Fibroblast of lung (primary cell): ENCODE measurements around the gene HRG. TPM values are rescaled to one million over a fixed set of nuclear protein-coding genes. Genes with fewer than 3 reads are reported as not detected.

Experiments
- DNase-seq, 2 donors: peaks; one replicate each; pipeline versions ENCODE4 v3.0.0 to v3.0.0-alpha.2; 2010; ENCODE audit warnings: low read depth in 2 of 2
- H2AFZ ChIP-seq: 2 replicates; pipeline ENCODE4 v1.5.1; 2012; ENCODE audit warnings: low read length, control low read depth, inconsistent platforms
- H3K27ac ChIP-seq: 2 replicates; pipeline ENCODE4 v1.5.1; 2011; ENCODE audit warnings: low read length, control low read depth; ENCODE audit not compliant: insufficient read depth
- H3K27me3 ChIP-seq: 2 replicates; pipeline ENCODE4 v1.5.1; 2011; ENCODE audit warnings: mild to moderate bottlenecking, low read length; ENCODE audit not compliant: control insufficient read depth, insufficient read depth
- H3K36me3 ChIP-seq: 2 replicates; pipeline ENCODE4 v1.5.1; 2011; ENCODE audit warnings: low read length; ENCODE audit not compliant: control insufficient read depth, insufficient read depth
- H3K4me1 ChIP-seq: 2 replicates; pipeline ENCODE4 v1.5.1; 2011; ENCODE audit warnings: low read length; ENCODE audit not compliant: control insufficient read depth, insufficient read depth; ENCODE audit errors: extremely low read depth
- H3K4me2 ChIP-seq: 2 replicates; pipeline ENCODE4 v1.5.1; 2011; ENCODE audit warnings: low read length, control low read depth; ENCODE audit not compliant: insufficient read depth; ENCODE audit errors: extremely low read depth
- H3K4me3 ChIP-seq, 4 experiments: fragments of 200-600 bp in 1 of 4; sonication (generic) in 1 of 4; replicated peaks in 1 of 4; 2 replicates each; pipeline ENCODE4 v1.5.1; 2011 to 2016; ENCODE audit warnings: low read length in 4 of 4, low read depth in 3 of 4, mild to moderate bottlenecking in 3 of 4, control low read depth in 2 of 4, inconsistent platforms in 1 of 4, mixed read lengths in 1 of 4; ENCODE audit not compliant: insufficient read depth in 1 of 4; ENCODE audit errors: control extremely low read depth in 1 of 4
- H3K79me2 ChIP-seq: 2 replicates; pipeline ENCODE4 v1.5.1; 2012; ENCODE audit warnings: mild to moderate bottlenecking, low read length, inconsistent platforms; ENCODE audit not compliant: control insufficient read depth, insufficient read depth
- H3K9ac ChIP-seq: 2 replicates; pipeline ENCODE4 v1.5.1; 2011; ENCODE audit warnings: mild to moderate bottlenecking, low read length, control low read depth; ENCODE audit not compliant: insufficient read depth
- H3K9me3 ChIP-seq: 2 replicates; pipeline ENCODE4 v1.5.1; 2012; ENCODE audit warnings: low read depth, low read length; ENCODE audit not compliant: control insufficient read depth, insufficient read depth
- H4K20me1 ChIP-seq: 2 replicates; pipeline ENCODE4 v1.5.1; 2011; ENCODE audit warnings: low read length; ENCODE audit not compliant: control insufficient read depth, insufficient read depth; ENCODE audit errors: extremely low read depth
- CTCF ChIP-seq, 2 donors: IDR thresholded peaks in 1 of 2; conservative IDR thresholded peaks in 1 of 2; 1 replicate in 1 of 2; 2 replicates in 1 of 2; pipeline ENCODE4 v1.5.1; 2011 to 2012; ENCODE audit warnings: low read length in 2 of 2, control low read depth in 1 of 2, inconsistent platforms in 1 of 2, low read depth in 1 of 2, mild to moderate bottlenecking in 1 of 2
- EZH2 ChIP-seq: IDR thresholded peaks from 2 replicates; pipeline ENCODE4 v1.5.1; 2012; ENCODE audit warnings: low read length, control low read depth, mild to moderate bottlenecking; ENCODE audit errors: missing control alignments
- polyA minus RNA-seq: library from RNA; depleted of rRNA, polyadenylated mRNA; stranded (reverse); fragments of >200 nt; gene quantifications from 2 replicates; pipeline ENCODE4 v1.2.3, GENCODE V29; 2011; ENCODE audit warnings: low replicate concordance
- polyA plus RNA-seq, 2 donors: library from polyadenylated mRNA; depleted of rRNA in 1 of 2; stranded (reverse) in 1 of 2; unstranded in 1 of 2; fragments of >200 nt; gene quantifications; 2 replicates each; pipeline ENCODE4 v1.2.1, GENCODE V29; 2011 to 2012; ENCODE audit warnings: missing spikeins in 1 of 2
- total RNA-seq: library from RNA; depleted of rRNA; stranded (reverse); fragments of >200 nt; gene quantifications from 2 replicates; pipeline ENCODE4 v1.2.1, GENCODE V29; 2014

The HRG gene
- total RNA-seq, result not detected in 2 replicates
- not detected in 2 replicates for polyA plus RNA-seq
- polyA plus RNA-seq (2012), result not detected in 2 replicates
- polyA minus RNA-seq, result not detected in 2 replicates

- TF ChIP-seq CTCF (conservative IDR thresholded peaks at IDR 0.05 in 1 of 2, IDR thresholded peaks at IDR 0.05 in 1 of 2; ENCODE audit: low read depth in 1 of 2, low read length in 2 of 2), result no peak
- TF ChIP-seq EZH2, result no peak
- no peak within 1 kb of the TSS for H3K4me2 ChIP-seq
- H3K9me3 ChIP-seq, result no peaks in the 10 kb centered on the region
Observed at GRCh38 chr3:186665625-186666188, at the start of gene HRG. Gene HRG (plus strand): TSS chr3:186666014. CDS start chr3:186666032, 18 bp downstream.

GRCh38 chr3:186616299-186616617 is 49.6 kb upstream of the HRG start:
- Histone ChIP-seq H4K20me1 (no peaks in the 10 kb centered on the region), H3K36me3 (no peaks in the 10 kb centered on the region), H3K27ac (no peak overlapping the region), H3K4me3 (no peak overlapping the region), H3K9ac (no peak overlapping the region), H3K79me2 (no peaks in the 10 kb centered on the region), H3K4me2 (no peak overlapping the region), H3K9me3 (no peaks in the 10 kb centered on the region), H3K27me3 (peaks cover 9% of the 10 kb centered on the region), H2AFZ (no peak overlapping the region), H3K4me1 (no peaks in the 10 kb centered on the region)
- no peak for DNase-seq
- TF ChIP-seq EZH2 (no peak), CTCF (conservative IDR thresholded peaks at IDR 0.05 in 1 of 2, IDR thresholded peaks at IDR 0.05 in 1 of 2; ENCODE audit: low read depth in 1 of 2, low read length in 2 of 2) (no peak)

More at GRCh38 chr3:186665625-186666188, at the start of gene HRG:
- no peaks in the 10 kb centered on the region for H3K79me2 ChIP-seq
- no peak within 1 kb of the TSS for H2AFZ ChIP-seq
- no peak within 1 kb of the TSS for H3K9ac ChIP-seq
- H3K27me3 ChIP-seq, result no peaks in the 10 kb centered on the region
- no peaks in the 10 kb centered on the region for H3K36me3 ChIP-seq
- no peaks in the 10 kb centered on the region for H4K20me1 ChIP-seq
- no peak for DNase-seq
- no peak within 1 kb of the TSS for H3K27ac ChIP-seq
- H3K4me1 ChIP-seq, result no peaks in the 10 kb centered on the region
- no peak within 1 kb of the TSS for H3K4me3 ChIP-seq

- TF ChIP-seq EZH2, result peak; percentile 29
- TF ChIP-seq CTCF (conservative IDR thresholded peaks at IDR 0.05 in 1 of 2, IDR thresholded peaks at IDR 0.05 in 1 of 2; ENCODE audit: low read depth in 1 of 2, low read length in 2 of 2), result peak; percentile 83 to 94
- peak overlapping the region; percentile 67 for H3K4me2 ChIP-seq
- no peaks in the 10 kb centered on the region for H3K9me3 ChIP-seq
- no peaks in the 10 kb centered on the region for H4K20me1 ChIP-seq
- peak; percentile 93 to 95 for DNase-seq
- H3K9ac ChIP-seq, result no peak overlapping the region
- no peaks in the 10 kb centered on the region for H3K4me1 ChIP-seq
- H3K27me3 ChIP-seq, result peaks cover 9% of the 10 kb centered on the region
- no peaks in the 10 kb centered on the region for H3K36me3 ChIP-seq
- peak overlapping the region; percentile 6 for H2AFZ ChIP-seq
- H3K4me3 ChIP-seq, result peak overlapping the region in 2 of 4 experiments; percentile 13 to 44
- H3K27ac ChIP-seq, result no peak overlapping the region
- H3K79me2 ChIP-seq, result no peaks in the 10 kb centered on the region
Observed at GRCh38 chr3:186617036-186617946, 48.5 kb upstream of the HRG start.
